H4 (cell line): ENCODE results near the gene RAPGEF3. TPM values are rescaled to one million over a fixed set of nuclear protein-coding genes. Genes with fewer than 3 reads are reported as not detected.

Source experiments
- DNase-seq: peaks from one replicate; pipeline ENCODE4 v3.0.0-alpha.2; 2015; ENCODE audit warnings: low spot score
- total RNA-seq: library from RNA; depleted of rRNA; stranded (reverse); fragments of >200 nt; shearing (Covaris generic); gene quantifications from 2 replicates; pipeline ENCODE4 v1.2.3, GENCODE V29; 2014; rRNA removed

The RAPGEF3 gene, protein sequence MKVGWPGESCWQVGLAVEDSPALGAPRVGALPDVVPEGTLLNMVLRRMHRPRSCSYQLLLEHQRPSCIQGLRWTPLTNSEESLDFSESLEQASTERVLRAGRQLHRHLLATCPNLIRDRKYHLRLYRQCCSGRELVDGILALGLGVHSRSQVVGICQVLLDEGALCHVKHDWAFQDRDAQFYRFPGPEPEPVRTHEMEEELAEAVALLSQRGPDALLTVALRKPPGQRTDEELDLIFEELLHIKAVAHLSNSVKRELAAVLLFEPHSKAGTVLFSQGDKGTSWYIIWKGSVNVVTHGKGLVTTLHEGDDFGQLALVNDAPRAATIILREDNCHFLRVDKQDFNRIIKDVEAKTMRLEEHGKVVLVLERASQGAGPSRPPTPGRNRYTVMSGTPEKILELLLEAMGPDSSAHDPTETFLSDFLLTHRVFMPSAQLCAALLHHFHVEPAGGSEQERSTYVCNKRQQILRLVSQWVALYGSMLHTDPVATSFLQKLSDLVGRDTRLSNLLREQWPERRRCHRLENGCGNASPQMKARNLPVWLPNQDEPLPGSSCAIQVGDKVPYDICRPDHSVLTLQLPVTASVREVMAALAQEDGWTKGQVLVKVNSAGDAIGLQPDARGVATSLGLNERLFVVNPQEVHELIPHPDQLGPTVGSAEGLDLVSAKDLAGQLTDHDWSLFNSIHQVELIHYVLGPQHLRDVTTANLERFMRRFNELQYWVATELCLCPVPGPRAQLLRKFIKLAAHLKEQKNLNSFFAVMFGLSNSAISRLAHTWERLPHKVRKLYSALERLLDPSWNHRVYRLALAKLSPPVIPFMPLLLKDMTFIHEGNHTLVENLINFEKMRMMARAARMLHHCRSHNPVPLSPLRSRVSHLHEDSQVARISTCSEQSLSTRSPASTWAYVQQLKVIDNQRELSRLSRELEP
- total RNA-seq, result 2.0 and 3.0 TPM in 2 replicates

DNA sequence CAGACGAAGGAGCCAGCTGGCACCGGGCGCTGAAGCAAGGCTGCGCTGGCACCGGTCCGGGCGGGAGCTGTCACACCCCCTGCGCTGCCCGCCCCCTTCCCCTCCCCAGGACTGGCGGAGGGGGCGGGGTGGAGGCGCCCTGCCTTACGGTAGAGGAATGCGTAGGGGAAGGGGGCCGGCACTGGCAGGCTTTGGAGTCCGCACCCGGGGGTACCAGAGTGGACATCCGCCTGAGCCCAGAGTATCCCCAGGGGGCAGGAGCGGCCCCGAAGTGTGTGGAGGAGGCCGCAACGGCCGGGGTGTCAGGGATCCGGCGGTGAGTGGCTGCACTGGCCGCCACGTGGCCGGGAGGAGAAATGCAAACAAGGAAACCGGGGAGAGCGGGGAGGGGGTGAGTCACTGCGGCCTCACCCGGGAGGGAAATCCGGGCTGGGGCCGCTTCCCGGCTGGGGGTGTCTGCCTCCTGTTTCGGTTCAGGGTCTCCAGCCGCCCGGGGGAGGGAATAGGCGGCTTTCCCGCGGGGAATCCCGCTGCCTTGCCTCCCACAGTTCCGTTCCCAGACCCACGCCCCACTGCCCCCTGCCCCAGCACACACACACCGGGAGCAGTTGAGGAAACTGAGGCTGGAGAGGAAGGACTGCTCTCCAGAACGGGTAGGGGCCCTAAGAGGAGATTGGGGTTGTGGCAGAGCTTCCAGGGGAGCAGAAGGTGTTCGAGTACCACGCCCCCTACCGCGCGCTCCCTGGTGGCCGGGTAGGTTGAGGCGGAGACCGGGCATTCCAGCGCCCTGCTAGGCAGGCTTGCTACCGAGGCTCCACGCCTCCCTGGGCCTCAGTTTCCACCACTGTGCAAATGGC is at the start of gene RAPGEF3:
RAPGEF3 (minus strand) TSS at position 47 of the 857 bp plus-strand sequence. CDS start 324 bp downstream, outside the sequence.
- DNase-seq, result peak; percentile 76

DNA sequence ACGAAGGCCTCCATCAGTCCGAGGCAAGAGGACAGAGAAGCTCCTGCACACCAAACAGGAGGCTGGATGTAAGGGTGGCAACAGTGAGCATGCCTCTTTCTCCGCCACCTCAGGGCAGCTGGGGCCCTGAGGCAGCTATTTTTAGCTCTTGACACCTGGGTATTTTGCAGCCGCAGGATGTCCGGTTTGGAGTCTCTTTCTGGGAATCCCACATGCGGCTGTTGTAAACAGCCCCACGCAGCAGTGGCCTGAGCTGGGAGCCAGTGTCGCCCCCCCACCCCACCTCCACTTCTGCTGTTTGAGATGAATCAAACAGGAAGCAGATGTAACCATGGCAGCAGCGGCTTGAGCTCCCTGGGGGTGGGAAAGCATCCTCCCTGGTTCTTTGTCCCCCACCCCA is 49.4 kb upstream of the RAPGEF3 start:
- DNase-seq, result no peak

DNA sequence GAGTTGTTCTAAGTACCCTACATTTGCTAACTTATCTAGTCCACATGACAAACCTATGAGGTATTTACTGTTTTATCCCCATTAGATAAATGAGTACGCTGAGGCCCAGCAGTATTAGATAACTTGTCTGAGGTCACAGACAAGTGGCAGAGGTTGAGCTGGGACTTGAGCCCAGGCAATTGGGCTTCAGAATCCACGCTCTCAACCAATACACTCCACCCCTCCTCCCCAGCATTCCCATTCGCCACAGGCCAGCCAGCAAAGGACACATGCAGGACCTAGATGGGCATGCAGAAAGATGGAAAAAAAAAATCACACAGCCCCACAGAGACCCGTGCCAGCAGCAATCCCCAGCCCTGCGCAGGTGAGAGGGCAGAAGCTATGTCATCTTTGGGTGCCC is 48.7 kb upstream of the RAPGEF3 start:
- DNase-seq, result no peak

DNA sequence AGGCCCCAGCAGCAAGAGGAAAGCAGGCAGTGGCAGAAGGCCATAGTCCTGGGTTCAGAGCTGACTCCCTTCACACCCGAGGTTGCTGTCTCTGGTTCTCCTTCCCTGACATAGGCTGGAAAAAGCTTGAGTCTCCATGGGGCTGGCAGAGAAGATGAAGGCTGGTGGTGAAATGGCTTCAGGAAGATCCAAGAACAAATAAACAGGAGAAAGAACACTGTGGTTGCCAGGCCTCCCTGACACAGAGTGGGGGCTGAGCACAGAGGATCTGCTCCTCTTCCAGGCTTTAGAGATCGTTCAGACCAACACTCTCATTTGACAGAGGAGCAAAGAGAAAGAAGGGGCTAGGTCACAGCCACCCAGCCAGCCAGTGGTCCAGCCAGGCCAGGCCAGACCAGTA is 46.7 kb upstream of the RAPGEF3 start:
- no peak for DNase-seq

DNA sequence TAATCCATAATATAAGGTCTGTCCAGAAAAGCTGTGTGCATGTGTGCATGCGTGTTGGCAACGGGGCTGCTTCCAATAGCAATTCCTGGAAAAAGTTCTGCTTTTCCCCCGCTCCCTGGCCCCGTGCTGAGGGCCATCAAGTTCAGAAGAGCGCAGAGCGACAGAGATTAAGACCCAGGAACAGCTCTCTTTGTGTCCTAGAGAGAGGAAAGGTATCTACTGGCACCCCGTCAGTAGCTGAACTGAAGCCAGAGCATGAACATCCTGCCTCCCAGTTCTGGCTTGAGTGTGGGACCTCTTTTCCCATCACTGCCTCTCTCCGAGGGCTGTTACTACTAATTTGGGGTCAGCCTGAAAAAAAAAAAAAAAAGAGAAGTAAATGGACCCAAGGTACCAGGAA is 45.5 kb upstream of the RAPGEF3 start:
- no peak for DNase-seq

DNA sequence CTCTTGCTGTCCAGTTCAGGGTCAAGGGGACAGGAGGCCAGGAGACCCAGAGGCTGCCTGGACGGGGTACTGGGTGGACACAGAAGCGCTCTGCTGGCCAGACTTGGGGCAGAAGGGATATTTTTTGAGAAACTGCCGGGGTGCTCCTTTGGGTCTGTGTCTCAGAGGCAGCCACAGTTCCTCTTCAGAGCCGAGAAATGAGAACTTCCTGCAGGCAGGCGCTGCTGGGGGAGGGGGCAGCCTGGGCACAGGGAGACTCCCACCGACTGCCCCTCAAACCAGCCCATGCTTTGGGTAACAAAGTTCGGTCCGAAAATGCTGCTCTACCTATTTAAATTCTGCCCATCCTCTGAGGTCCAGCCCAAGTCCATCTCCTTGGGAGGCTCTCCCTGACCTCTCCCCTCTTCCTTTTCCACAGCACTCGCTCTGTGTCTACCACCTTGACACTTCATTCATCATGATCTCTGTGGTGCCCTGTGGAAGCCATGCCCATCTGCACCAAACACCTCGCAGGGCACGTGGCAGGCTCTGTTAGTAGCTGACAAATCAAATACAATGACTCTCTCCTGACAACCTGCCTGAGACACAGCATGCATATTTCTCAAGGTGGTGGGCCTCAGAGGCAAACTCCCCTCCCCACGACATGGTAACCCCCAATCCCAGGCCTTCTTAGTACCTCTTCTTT is 44.7 kb upstream of the RAPGEF3 start:
- DNase-seq, result no peak

DNA sequence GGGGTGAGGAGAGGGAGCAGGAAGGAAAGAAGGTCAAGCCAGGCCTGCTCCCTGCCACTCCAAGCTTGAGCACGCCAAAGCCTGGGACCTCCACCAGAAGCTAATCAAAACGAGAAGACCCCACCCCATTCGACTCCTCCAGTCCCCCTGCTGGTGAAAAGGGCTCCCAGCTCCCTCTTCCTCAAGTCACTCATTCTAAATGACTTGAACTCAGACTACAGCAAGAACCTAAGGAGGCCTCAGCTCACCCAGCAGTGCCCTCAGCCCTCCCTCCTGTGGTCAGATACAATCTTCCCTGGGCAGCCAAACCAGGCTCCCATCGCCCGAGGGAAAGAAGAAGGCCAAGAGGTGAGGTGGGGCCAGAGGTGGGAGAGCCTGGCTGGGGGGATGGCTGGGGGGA is 43.6 kb upstream of the RAPGEF3 start:
- no peak for DNase-seq

DNA sequence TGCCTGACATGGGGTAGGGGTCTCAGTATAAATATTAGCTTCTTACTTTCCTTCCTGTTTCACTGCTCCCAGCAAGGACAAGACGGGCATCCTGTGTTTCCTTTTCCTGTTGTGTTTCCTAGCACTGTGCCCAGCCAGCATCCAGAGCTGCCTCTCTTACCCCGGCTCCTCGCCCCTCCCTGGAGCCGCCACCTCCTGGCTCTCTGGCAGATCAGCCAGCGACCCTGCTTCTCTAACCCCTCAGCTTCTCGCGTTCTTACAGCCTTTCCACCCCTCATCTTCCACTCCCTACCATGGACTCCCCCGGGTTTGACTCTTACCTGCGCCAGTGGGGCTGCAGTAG is 43.2 kb upstream of the RAPGEF3 start:
- DNase-seq, result no peak

DNA sequence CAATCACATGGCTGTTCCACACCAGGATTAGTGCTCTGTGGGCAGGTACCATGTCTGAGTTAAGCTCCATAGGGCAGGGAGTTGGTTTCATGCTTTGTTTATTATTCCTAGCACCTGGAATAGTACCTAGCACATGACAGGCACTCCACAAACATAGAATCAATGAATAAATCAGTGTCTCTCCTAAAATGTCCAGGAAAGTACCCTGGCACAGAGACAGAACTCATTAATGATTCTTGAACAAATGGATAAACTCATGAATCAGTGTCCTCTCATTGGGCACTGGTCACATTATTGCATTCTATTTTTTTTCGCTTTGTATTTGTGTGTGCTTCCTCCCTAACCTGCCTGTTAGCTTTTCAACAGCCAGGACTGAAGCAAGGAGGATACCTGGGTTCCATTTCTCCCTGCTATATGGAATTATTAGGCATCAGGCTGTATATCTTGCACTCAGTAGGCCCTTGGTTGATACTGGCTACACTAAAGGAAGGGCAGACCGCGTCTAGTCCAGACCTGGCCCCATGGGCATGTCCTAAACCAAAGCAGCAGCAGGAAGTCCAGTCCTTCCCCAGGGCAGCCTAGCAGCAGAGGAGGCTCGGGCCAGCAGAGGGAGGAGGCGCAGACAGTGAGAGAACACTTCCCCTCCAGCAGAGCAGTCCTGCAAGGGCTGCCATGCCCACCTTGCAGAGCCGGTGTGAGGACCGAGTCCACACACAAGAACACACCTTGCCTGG is 42.7 kb upstream of the RAPGEF3 start:
- DNase-seq, result no peak

DNA sequence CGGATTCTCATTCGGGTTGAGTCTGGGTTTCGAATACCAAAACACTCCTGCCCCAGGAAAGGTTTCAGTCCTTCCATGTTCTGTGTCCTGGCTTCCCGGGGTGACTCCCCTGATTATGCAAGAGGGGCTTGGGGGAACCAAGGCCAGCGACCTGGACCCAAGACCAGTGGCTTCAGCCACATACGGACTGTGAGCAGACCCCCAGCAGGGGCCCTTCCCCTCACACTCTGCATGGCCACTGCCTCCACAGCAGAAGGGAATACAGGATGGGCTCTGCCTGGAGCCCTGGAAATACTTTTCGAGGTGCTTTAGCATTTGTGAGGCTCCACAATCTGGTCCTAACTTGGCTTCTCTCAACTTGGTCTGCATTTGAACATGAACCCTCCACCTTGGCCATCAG is 41.9 kb upstream of the RAPGEF3 start:
- DNase-seq, result no peak

DNA sequence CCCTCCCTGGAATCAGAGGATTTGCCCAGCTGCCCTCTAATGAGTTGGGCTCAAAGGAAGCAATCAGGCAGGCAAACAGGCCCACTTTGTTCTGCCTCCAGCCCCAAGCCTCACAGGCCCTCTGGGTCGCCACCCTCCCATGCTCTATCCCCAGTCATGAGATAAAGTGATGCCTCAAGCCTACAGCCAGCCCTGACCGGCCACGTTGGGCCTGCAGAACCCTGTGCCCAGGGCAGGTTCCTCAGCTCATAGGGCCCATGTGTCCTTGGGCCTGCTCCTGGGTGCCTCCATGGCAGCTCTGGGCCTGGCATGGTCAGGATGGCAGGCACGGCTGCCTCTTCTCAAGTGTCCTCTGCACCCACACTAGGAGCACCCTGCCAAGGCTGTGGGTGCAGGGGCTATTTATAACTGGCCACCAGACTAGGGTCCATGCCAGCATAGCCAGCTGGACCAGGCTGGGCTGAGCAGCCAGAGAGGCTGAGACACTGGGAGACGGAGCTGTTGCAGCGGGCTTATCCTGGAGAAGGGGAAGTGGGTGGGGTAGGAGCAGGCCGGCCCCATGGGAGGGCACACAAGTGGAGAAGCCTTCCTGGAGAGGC is 40.8 kb upstream of the RAPGEF3 start:
- DNase-seq, result no peak

DNA sequence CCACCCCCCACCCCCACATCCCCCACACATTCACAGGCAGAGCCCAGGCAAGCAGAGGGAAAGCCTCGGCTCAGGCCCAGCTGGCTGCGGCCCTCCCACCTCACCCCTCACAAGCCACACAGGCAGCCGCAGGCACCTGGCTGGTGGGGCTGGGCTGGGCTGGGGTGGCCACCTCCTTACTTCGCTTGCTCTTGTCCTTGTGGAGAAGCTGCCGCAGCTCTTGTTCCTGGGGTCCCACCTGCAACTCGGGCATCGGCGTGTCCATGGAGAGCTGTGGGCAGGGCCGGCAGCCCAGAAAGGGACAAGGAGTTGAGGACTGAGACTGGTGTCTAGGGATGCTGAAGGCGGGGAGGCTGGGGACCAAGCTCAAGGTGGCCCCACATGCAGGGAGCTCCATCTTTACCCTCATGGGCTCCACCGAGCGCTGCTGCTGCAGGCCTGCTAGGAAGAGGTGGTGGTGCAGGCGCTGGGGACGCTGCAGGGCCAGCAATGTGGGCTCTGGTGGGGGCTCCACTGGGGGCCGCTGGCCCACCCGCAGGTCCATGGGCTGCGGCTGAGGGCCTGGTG is 39.8 kb upstream of the RAPGEF3 start:
- DNase-seq, result no peak

DNA sequence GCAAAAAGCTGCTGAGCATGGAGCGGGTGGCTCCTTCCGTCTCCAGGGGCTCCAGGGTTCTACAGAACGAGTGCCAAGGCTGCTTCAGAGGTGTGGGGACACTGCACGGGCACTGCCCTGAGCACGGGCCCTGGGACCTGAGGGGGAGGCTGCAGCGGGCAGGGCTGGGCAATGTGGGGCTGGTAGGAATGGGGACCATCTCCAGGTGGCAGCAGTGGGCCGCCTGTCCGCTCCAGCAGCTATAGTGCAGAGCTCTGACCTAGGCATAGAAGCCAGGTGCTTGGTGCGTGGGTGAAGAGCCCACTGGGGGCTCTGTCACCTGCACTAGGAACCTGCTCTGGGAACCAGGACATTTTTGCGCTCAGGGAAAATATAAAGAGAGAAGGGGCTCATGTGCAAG is 38.8 kb upstream of the RAPGEF3 start:
- no peak for DNase-seq

DNA sequence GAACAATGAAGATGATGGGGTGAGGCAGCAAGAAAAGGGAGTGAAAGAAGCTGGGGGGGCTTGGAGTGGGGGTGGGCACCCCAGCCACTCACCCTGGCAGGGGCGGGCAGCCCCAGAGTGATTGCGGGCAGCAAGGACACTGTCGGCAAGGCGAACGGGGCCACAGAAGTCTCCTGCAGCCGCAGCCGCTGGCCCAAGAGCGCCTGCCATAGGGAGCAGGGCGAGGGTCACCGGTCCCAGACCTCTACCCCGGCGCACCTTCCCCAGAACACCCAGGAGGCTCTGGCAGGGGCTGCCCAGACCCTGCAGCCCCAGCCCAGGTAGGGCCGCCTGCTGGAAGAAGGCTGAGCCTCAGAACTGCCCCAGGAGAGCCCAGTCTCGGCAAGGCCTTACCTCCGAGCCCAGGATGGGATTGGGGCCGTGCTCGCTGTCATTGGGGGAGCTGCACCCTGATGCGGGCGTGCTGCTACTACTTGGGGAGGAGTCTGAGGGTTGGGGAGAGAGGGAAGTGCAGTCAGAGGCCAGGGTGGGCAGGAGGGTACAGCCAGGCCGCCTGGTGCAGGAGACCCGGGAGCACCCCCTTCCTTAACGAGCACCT is 37.2 kb upstream of the RAPGEF3 start:
- DNase-seq, result no peak

DNA sequence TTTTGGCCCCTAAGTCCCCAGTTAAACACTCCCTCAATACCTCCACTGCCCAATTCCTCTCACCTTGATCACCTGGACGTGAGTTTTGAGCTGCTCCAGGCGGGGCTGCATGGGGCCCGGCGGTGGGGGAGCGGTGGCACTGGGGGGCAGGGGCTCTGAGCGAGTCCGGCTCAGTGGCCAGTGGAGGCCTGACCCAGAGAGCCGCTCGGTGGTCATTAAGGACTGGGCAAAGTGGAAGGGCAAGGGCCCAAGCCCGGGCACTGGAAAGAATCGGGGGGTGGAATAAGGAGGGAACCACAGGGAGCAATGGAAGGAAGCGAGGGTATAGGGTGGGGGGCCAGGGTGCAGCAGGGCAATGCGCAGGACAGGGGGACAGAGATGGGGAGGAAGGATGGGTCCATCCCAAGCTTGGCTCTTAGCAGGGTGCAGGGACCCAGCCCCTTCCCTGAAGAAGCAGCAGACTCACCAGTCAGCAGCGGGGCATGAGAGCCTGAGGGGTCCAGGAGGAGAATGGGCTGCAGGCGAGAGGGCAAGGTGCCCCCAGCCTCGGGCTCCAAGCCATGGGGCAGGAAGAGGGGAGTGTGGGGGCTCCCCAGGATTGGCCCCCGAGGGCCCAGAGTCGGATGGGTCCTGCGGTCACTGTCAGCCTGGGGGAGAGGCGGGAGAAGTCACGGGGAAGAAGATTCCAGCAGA is 36.6 kb upstream of the RAPGEF3 start:
- no peak for DNase-seq

DNA sequence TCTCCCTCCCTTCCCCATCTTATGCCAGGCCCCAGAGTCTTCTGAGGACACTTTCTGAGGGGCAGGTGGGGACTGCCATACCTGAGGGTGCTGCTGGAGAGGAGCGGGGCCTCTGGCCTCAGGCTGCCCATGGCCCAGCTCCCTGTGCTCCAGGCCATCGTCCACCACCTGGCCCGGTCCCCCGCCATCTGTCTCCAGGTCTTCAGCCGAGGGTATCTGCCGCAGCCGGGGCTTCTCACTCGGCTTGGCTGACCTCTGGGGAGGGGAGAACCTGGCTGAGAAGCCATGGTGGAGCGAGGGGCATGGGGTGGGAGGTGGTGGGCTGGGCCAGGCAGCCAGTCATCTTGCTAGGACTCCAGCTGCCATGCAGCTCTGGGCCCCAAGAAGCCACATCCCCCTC is 36.0 kb upstream of the RAPGEF3 start:
- no peak for DNase-seq

DNA sequence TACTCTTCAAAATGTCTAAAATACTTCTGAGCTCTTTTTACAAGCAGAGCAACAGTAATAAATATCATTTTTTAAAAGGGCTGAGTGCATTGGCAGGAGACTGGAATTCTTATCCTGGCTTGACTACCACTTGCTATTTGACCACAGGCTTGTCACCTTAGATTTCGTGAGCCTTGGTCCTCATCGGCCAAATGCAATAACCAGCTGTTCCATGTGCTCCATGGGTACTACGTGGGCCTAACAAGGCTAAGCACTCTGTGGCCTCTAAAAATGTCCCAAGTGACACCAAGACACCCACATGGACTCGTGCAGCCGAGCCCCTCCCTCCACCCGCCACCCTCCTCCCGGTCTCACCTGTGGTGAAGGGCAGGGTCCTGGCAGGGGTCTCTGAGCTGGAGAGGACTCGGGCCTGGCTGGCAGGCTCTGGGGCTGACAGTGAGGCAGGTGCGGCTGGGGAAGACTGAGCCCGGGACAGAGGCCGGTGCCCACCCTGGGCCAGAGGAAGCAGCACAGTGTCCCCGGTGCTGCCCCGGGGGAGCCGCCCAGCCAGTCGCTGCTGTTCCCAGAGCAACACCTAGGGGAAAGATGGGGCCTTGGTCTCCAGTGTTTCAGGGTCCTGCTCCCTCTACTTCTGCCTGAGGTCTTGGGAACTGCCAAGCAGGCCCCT is 34.5 kb upstream of the RAPGEF3 start:
- no peak for DNase-seq

DNA sequence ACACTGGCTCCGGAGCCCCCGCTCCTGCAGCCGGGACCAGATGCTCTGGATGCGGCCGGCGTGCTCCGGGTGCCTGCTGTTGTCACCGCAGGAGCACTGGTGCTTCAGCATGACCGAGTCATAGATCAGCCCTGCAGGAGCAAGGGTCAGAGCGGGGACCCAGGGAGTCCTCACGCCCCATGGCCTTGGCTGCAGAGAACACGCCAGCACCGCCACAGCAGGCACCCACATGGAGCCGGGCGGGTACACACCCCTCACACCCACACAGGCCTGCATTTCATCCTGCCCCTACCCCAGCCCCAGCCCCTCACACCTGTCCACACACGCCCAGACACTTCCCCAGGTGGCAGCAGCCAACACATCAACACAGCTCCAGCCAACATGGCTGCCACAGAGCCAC is 33.2 kb upstream of the RAPGEF3 start:
- no peak for DNase-seq
